HPDE6-E6E7 (cell line): ENCODE measurements around the gene CLDN11.
A peak's percentile ranks its signal among the peaks of the same experiment; 100 is the strongest.

Experiments used
- DNase-seq: peaks from one replicate; pipeline ENCODE4 v3.0.0; 2011; ENCODE audit warnings: missing footprints; ENCODE audit errors: extremely low spot score

The CLDN11 gene

DNA sequence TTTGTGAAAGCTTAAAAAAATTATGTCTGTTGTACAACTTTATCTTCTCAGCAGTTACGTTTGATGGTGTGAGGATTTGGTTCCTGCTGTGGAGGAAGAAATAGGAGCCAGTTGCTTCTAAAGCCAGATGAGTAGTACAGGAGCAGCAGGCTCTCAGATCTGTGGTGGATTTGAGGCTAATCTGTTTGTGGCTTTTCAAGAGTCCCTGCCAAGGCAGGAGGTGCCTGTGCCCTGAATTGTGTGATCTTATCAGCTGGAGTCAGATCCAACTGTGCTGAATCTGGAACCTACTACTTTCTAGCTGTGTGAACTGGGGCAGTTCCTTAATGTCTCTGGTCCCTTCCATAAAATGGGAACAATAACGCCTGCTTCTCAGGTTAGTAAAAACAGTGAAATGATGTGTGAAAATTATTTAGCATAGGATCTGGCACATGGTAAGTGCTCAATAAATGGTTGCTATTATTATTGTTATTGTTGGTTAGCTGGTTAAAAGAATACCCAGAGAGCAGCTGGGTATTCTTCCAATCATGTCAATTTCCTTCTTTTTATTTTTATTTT, 7.7 kb downstream of the CLDN11 start:
- no peak for DNase-seq

DNA sequence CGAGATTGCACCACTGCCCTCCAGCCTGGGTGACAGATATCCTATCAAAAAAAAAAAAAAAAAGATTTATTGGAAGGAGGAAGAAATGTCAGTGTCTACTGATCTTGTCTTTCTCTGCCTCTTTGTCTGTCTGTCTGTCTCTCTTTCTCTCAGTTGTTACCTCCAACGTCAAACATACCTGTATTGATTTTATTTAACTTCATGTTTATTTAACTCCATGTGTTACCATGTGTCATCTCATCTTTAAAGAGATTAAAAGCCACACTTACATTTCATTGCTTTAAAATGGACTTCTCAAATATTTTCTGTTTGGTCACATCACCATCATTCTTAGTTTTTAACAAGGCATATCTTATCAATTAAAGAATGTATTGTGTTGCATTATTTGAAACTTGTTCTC, 9.4 kb downstream of the CLDN11 start:
- no peak for DNase-seq

DNA sequence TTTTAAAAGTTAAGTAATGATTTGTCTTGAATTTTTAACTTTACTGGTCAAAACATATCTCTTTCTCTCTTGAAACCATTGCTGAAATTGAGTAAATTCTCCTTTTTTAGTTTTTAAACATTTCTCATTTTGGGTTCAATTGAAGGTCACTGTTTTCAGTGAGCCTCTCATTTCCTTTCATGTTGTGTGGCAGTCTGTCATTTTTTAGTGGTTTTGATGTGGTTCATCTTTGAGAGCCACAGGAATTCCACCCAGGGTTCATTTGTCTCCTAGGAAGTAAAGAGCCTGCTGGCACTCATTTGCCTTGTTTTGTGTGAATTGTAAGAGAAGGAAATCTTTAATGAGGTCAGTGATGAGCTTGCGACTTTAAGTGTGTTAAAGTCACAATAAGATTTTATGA, 10.4 kb downstream of the CLDN11 start:
- no peak for DNase-seq

DNA sequence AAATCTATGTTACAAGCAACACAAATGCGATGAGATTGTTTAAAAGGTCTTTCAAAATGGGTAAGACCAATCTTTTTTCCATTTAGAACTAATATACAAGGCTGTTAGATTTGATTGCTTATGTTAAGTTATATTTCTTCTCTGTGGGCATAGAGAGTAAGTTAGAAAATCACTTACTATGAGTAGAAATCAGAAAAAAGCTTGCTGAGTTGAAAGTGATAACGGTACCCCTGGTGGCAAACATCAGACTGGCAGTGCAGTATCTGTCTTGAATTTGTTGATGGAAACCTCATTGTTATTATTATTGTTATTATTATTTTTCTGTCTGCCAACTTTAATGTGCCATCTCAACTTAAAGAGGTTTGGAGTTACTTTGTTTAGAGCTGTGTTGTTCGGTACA, 12.4 kb downstream of the CLDN11 start:
- DNase-seq, result no peak

DNA sequence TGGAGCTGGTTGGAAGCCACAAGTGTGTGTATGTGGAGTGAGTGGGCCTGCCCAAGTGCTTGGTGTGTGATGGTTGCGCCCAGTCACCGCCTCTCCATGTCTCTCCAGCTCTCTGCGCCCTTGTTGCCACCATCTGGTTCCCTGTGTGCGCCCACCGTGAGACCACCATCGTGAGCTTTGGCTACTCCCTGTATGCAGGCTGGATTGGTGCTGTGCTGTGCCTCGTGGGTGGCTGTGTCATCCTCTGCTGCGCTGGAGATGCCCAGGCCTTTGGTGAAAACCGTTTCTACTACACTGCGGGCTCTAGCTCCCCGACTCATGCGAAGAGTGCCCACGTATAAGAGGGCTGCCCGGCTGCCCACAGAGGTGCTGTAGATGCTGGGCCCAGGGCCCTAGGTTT, 13.7 kb downstream of the CLDN11 start:
- no peak for DNase-seq

DNA sequence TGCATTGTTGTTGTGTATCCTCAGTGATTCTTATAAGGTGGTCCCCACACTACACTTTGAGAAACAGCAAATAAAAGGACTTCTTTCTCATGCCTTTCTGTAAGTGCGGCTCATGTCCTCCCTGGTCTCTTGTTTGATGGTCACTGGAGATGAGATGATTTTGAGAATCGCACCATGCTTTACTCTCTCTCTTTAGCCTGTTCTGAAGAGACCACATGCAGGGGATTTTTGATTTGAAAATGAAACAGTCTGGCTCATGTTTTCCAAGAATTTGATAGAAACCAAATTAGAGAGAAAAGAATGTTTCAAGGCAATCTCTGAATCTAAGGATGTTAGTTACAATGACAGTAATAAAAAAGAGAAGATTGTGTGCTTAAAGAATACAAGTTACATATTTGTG, 18.0 kb downstream of the CLDN11 start:
- DNase-seq, result no peak

DNA sequence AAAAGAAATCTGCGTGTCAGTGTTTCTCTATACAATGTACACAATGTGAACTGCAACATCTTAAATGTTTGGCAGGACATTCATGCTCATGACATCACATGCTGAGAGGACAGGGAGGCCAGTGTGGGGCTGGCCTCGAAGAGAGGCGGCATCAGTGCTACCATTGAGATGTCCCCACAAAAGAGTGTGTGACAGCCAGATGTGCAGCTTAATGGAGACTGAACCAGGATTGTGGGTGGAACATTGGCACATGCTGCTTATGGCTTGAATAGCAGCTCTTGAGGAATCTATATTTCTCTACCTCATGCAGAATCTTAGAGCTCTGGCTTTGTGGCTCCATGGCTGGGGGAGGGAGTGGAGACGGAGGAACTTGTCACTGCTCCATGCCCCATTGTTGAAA, 18.5 kb downstream of the CLDN11 start:
- no peak for DNase-seq

DNA sequence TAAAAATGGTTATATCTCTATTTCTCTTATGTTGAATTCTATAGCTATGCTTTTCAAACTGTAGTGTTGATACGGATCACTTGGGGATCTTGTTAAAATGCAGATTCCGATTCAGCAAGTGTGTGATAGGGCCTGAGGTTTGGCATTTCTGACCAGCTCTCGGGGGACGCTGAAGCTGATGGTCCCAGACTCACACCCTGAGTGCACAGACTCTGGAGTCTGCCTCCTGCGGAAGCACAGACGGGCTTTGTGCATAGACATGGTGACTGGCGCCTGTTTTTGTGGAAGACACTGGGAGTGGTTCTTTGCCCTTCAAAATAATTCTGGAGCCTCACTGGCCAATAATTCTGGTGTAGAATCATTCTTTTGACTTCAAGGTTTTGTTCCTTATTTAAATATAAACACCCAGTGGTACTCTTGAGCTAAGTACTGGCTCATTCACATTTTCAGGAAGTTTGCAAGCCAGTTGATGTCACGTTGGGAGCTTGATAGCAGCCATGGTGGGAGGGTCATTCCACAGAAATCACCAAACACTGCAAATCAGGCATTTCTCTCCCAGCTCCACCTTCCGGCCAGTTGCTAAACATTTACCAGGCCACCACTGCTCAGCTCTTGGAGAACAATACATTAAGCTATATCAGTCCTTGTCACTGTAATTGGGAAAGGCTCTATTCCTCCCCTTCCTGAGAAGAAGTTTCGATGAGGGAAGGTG, 19.2 kb downstream of the CLDN11 start:
- DNase-seq, result no peak

DNA sequence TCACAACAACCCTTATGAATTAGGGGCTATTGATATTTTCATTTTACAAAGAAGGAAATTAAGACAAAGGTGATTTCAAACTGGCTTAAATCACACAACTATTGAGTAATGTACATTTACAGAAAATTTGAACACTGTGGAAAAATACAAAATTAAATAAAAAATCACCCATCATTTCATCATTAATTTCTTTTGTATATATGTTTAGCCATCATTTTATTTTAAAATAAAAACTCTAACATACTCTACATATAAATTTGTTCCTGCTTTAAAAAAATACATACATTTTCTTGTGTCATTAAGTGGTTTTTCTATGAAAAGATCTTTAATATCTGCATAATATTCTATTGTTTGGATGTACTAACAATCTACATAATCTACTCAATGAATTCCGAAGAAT, 20.2 kb downstream of the CLDN11 start:
- no peak for DNase-seq

DNA sequence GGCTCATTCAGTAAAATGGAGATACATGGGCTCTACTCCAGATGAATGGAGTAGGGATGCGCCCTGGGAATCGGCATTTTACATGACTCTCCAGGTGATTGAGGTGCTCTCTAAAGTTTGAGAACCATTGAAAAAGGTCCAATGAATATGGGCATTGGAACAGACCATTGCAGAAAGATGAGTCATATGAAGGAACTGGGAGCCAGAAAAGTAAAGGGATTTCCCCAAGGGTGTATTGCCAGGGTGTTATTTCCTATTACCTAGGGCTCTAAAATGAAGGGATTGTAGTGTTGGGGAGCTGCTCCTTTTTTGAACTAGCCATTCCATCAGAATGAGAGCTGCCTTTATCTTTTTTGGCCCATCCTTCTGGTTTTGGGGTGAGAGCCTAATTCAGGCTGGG, 21.7 kb downstream of the CLDN11 start:
- DNase-seq, result no peak

DNA sequence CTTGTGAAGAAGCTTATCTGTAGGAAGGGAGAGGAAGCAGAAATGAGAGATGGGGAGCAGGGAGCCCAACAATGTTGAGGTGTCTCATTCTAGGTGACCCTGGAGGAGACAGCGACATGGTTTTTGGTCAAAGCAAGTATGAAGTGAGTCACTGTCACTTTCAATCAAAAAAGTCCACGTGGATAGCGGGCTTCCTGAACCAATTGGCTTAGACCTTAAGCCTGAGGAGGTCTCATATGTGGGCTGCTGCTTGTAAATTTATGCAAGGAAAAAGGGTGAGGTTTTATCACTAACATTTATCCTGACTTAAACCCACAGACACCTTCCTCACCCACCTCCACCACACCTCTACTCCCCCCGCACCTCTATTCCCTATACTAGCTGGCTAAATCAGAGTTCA, 22.7 kb downstream of the CLDN11 start:
- DNase-seq, result no peak

DNA sequence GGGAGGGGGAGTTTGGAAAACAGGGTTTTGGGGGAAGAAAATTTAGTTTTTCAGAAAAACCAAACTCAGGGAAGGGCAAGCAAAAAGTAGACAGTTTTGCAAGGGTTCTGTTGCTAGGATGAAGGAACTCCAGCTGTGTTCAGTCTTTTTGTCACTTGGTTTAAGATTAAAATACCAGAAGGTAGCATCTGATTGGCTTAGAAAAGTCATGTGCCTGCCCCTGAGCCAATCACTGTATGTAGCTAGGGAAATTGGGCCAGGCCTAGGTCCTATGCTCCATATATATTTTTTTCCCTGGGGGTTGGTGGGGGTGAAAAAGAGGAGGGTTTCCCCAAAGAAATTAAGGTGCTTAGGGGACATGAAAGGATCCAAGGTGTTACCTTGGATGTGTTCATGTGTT, 24.3 kb downstream of the CLDN11 start:
- DNase-seq, result no peak

DNA sequence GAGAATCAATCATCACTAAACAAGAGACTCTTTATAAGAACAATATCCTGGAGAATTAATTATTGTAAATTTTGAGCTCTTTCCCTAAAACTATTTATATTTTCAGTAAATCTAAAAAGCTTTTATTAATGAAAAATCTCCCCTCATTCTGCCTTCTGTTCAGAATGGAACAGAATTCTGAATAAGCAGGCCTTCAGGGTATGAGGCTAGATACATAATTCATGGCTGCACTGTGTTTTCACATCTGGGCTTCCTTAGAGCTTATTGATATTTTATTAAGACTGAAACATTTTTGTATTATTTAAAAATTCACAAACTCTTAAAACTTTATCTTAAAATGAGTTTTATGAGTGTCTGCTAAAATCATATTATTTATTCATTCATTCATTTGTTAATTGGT, 24.8 kb downstream of the CLDN11 start:
- no peak for DNase-seq

DNA sequence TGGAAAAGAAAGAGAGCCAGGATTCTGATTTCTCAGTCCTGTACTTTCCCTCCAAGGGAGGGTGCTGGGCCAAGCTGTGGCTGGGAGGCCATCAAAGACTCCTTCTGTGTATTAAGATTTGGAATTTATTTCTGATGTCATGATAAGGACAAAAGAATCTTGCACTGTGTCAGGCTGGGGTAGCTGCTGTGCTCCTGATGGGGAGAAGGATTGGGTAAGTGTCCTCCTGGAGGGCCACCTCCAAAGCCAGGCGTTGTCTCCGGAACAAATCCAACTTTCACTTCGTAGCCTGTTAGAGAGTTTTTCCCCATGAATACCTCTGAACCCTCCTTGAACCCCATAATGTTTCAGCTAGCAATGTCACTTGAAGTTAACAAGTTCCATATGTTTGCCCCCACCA, 29.9 kb downstream of the CLDN11 start:
- no peak for DNase-seq

DNA sequence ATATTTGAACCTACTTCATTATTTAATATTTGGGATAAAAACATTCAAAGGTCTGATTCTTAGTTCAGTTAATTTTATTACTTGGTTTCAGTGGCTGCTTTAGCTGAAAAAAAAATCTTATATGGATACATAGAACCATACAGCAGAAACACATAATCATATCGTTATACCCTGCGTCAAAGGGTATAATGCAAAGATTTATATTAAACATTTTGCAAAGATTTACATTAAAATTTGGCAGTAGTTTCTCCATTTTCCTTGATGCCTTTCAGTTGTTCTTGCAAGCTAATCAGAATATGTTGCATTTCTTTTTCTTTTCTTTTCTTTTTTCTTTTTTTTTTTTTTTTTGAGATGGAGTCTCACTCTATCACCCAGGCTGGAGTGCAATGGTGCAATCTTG, 31.4 kb downstream of the CLDN11 start:
- no peak for DNase-seq

DNA sequence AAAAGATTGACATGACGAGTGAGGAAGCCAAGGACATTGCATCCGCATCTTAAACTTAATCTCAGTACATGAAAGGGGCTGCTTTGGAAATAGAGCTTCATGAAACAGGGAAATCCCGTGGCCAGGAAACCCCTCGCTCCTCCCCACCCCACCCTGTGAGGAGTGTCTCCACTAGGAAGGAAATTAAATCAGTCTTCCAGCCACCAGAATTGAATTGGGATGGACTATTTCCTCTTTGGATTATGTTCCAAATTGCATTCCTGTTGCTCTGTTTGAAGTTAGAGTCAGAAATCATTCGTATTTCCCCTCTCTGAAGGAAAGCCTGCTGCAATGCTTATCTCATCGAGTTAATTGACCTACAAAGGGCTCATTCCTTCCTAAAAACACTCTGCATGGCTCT, 35.8 kb downstream of the CLDN11 start:
- DNase-seq, result no peak

DNA sequence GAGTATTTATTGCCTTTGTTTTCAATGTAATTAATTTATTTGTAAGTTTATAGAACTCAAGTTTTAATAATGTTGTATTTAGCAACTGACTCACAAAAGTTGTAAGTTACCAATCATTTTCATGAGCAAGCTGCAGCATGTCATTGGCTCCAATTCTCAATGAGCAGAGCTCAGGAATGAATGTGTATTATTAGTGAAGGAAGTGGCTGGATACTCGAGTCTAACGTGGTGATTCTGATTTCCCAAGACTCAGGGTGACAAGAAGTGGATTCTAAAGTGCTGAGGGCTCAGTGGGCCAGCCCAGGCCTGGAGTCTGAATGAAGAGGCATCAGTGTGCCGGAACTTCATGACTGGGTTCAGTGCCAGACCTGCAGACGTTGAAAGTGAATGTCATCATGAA, 39.6 kb downstream of the CLDN11 start:
- peak; percentile 29 for DNase-seq

DNA sequence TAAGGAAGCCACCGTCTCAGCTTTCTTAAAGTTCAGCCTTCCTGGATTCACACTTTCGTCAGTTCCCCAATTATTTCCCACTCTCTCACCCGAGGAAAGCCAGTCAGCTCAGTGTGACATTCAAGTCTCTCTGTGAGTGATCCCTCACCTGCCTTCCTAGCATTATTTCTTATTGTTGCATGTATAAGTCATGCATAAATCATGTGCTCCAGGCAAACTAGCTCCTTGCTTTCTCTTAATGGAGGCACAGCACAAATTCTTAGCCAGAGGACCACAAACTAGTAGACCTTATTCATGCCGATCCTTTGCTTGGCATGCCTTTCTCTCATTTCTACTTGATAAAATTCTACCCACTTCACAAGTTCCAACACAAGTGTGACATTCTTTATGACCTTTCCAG, 44.3 kb downstream of the CLDN11 start:
- DNase-seq, result no peak

DNA sequence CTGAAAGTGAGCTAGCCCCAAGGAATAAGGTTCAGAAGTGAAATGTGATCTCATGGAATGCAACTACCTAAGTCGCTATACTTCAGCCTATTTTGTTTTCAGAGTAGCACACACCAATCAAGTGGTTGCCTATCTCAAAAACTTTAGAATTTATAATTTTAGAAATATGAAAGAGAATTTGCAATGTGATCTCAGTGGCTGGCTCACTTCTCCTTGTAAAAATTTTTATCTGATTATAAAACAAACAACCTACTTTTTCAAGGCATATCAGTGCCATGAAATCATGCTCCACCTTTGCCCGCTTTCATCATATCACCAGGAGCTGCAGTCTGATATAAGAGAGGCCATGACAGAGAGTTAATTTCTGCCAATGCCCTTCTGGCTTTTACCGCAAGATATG, 47.3 kb downstream of the CLDN11 start:
- no peak for DNase-seq

DNA sequence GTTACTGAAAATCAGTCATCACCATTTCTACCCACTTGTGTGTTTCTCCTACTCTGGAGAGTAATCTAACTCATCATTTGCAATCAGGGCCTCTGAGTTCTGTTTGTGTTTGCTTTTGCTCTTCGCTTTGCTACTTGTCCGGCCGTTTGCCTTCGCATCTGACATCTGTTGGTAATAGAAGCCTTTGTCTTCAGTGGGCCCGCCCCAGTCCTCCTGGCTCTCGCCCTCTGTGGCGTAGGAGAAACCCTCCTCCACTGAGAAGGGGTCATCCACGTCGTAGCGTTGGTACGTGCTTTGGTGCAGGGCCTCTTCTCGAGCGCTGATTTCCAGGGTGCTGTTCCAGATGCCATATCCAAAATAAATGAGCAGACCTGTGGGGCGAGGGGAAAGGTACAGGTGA, 48.3 kb downstream of the CLDN11 start:
- DNase-seq, result no peak

DNA sequence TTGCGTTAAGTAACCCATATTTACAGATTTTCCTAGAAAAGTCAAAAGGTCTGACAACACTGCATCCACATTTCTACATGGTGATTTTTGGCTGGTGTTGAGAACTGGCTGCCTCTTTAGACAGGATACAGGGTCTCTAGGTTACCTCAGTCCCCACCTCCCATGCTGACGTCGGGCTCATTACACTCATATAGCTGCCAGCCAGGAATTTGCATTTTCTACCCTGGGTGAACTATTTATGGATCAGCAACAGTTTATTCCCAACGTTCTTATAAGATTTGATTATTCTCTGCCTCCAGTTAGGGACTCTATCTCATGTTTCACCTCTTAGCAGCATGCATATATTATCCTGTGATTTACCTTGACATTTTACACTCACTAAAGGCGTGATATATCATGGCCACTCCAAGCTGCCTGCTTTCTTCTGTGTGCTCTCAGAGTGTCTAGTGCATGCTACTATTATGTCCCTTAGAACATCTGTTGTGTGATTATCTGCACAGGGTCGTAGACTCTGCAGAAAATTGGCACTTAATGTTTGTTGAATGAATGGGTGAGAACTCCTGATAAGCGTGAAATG, 49.0 kb downstream of the CLDN11 start:
- DNase-seq, result no peak

DNA sequence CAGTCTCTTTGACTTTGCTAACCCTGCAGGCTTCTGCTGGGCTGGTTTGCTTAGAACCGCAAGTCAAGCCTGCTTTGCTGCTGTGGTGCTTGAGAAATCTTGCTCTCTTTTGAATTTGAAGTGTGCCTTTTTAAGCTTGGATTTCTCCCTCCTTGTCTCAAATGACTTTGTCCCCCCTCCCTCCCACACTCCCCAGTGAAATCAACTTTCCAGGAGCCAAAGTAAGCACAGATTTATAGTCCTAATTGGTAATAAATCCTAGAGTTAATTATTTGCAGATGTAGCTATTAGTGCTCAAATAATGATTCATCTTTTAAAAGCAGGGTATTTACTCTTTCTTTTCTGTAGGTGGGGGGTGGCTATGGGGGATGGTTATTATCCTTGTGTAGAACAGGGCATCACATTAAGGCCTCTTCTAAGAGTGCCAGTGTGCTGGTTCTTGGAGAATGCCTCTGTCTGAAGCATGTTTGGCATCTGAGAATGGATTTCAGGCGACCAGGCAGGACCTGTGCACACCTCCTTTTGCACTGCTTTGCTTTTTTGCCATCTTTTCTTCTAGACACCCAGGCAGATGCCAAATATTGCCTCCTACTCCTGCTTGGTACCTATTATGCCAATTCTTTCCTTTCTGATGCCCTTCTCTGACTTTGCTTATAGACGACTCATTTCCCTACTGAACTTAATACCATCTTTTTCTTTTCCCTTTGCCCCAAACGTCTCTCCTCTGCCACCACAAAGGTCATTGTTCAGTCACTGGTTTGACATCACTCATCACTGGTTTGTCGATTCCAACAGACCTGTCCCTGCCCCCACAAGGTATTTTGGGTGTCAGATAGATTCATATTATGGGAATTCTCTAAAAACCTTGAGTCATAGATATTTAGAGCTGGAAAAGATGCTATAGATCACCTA, 50.7 kb downstream of the CLDN11 start:
- DNase-seq, result no peak
